HEK293 (cell line): ENCODE data around the gene PRSS50.

Experiments used
- CTCF ChIA-PET: fragments of 350-600 bp; formaldehyde crosslinking; extraction: SDS; loops from one replicate; lab custom pipeline; 2021; ENCODE audit warnings: antibody characterized with exemption; lab: Yijun Ruan, JAX
- POLR2A ChIA-PET: fragments of 300-600 bp; formaldehyde crosslinking; extraction: SDS; loops from one replicate; lab custom pipeline; 2020; ENCODE audit warnings: antibody characterized with exemption, inconsistent platforms; lab: Yijun Ruan, JAX
- H3K27ac ChIP-seq: fragments of 200-500 bp; sonication (Bioruptor generic); 2 replicates; pipeline ENCODE4 v1.5.1; 2014; ENCODE audit warnings: low read depth, low read length, control low read depth, inconsistent platforms; ENCODE audit errors: extremely low read depth
- H3K36me3 ChIP-seq, 2 experiments: fragments of 200-500 bp in 1 of 2; sonication (Bioruptor generic) in 1 of 2; 1 replicate in 1 of 2; 2 replicates in 1 of 2; pipeline ENCODE4 v1.5.1; 2014 to 2017; ENCODE audit warnings: inconsistent platforms in 2 of 2, low read length in 2 of 2; ENCODE audit not compliant: control insufficient read depth in 2 of 2, insufficient read depth in 1 of 2
- H3K4me1 ChIP-seq: fragments of 200-500 bp; sonication (Bioruptor generic); 2 replicates; pipeline ENCODE4 v1.5.1; 2014; ENCODE audit warnings: mild to moderate bottlenecking, low read length, inconsistent platforms; ENCODE audit not compliant: control insufficient read depth, insufficient read depth
- H3K4me3 ChIP-seq: 2 replicates; pipeline ENCODE4 v1.5.1; 2011; ENCODE audit warnings: low read depth, mild to moderate bottlenecking, control low read depth, low read length, moderate library complexity
- H3K9me3 ChIP-seq: fragments of 200-500 bp; sonication (Bioruptor generic); 2 replicates; pipeline ENCODE4 v1.5.1; 2014; ENCODE audit warnings: low read depth, low read length, inconsistent platforms; ENCODE audit not compliant: control insufficient read depth, insufficient read depth
- KLF1 ChIP-seq: fragments of 450-650 bp; formaldehyde crosslinking; IDR thresholded peaks from 2 replicates; pipeline ENCODE4 v1.5.1; 2016; ENCODE audit warnings: missing biosample characterization, missing genetic modification characterization
- MZF1 ChIP-seq: fragments of 450-650 bp; formaldehyde crosslinking; IDR thresholded peaks from 2 replicates; pipeline ENCODE4 v1.5.1; 2017; ENCODE audit warnings: missing biosample characterization, missing genetic modification characterization, borderline replicate concordance
- PRDM6 ChIP-seq: fragments of 450-650 bp; formaldehyde crosslinking; IDR thresholded peaks from 2 replicates; pipeline ENCODE4 v1.5.1; 2017; ENCODE audit warnings: missing biosample characterization, missing genetic modification characterization
- REPIN1 ChIP-seq: fragments of 450-650 bp; formaldehyde crosslinking; IDR thresholded peaks from 2 replicates; pipeline ENCODE4 v1.5.1; 2017; ENCODE audit warnings: missing biosample characterization, missing genetic modification characterization, low read depth
- ZBTB26 ChIP-seq: fragments of 450-650 bp; formaldehyde crosslinking; optimal IDR thresholded peaks from 2 replicates; pipeline ENCODE3; 2016; ENCODE audit warnings: missing biosample characterization, mild to moderate bottlenecking, missing genetic modification characterization
- ZBTB49 ChIP-seq: fragments of 450-650 bp; formaldehyde crosslinking; IDR thresholded peaks from 2 replicates; pipeline ENCODE4 v1.5.1; 2016; ENCODE audit warnings: missing biosample characterization, missing genetic modification characterization, low read depth
- ZFP3 ChIP-seq: fragments of 450-650 bp; formaldehyde crosslinking; IDR thresholded peaks from 2 replicates; pipeline ENCODE4 v1.5.1; 2016; ENCODE audit warnings: low read depth, missing biosample characterization, missing genetic modification characterization
- ZNF174 ChIP-seq: fragments of 450-650 bp; formaldehyde crosslinking; IDR thresholded peaks from 2 replicates; pipeline ENCODE4 v1.5.0; 2017; ENCODE audit warnings: missing biosample characterization, mild to moderate bottlenecking, missing genetic modification characterization
- ZNF350 ChIP-seq: fragments of 450-650 bp; formaldehyde crosslinking; IDR thresholded peaks from 2 replicates; pipeline ENCODE4 v1.5.0; 2017; ENCODE audit warnings: missing biosample characterization, mild to moderate bottlenecking, missing genetic modification characterization
- ZNF366 ChIP-seq: fragments of 450-650 bp; formaldehyde crosslinking; conservative IDR thresholded peaks from 2 replicates; pipeline ENCODE4 v1.5.1; 2016; ENCODE audit warnings: missing biosample characterization, missing genetic modification characterization
- ZNF621 ChIP-seq: fragments of 450-650 bp; formaldehyde crosslinking; IDR thresholded peaks from 2 replicates; pipeline ENCODE4 v1.5.1; 2017; ENCODE audit warnings: missing biosample characterization, missing genetic modification characterization
- ZNF776 ChIP-seq: fragments of 450-650 bp; formaldehyde crosslinking; IDR thresholded peaks from 2 replicates; pipeline ENCODE4 v1.5.0; 2017; ENCODE audit warnings: missing biosample characterization, missing genetic modification characterization, borderline replicate concordance
- TF ChIP-seq, protein P1 (sequence below): fragments of 450-650 bp; formaldehyde crosslinking; conservative IDR thresholded peaks from 2 replicates; pipeline ENCODE4 v1.5.1; 2016; ENCODE audit warnings: low read depth, missing biosample characterization, missing genetic modification characterization

PRSS50 gene

DNA sequence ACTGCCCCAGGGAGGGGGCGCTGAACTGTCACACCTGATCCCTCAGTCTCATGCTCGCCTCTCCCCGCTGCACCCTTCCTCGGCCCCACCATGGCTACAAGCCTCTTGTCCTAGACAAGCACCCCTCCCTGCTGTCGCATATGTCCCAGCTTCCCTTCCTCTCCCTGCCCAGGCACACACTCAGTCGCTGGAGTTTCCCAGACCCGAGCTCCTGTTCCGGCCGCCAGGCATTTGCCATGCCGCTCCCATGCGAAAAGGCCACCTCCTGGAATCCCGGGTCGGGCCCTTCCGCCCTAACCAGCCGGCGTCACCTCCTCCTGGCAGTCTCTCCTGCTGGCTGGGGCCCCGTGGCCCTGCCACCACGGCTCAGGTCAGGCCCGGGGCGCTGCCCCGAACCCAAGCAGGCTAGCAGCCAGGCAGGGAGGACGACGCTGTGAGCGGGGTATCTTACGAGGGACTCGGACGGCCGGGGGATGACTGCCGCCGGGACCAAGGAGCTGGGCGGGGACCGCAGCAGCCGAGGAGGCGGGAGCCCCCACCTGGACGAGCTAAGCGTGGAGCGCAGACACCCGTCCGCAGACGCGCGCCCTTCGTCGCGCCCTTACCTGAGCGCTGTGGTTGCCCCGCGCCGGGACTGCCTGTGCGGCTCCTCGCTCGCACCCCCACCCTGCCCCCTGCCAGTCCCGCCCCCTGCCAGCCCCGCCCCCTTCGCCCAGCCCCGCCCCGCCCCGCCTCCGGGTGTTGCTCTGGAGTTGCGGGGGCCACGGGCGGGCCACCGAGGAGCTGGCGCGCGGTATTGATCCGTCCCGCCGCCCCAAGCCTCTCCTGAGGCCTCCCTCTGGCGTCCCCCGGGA lies 24.4 kb downstream of the PRSS50 start, which contains the start of gene ALS2CL (continued):
- no peak for TF ChIP-seq ZBTB49
- peak; percentile 59 for TF ChIP-seq ZBTB26
- no peak for TF ChIP-seq PRDM6
- TF ChIP-seq ZNF350 (tag by site-specific recombination) = no peak
- TF ChIP-seq, protein P1, sequence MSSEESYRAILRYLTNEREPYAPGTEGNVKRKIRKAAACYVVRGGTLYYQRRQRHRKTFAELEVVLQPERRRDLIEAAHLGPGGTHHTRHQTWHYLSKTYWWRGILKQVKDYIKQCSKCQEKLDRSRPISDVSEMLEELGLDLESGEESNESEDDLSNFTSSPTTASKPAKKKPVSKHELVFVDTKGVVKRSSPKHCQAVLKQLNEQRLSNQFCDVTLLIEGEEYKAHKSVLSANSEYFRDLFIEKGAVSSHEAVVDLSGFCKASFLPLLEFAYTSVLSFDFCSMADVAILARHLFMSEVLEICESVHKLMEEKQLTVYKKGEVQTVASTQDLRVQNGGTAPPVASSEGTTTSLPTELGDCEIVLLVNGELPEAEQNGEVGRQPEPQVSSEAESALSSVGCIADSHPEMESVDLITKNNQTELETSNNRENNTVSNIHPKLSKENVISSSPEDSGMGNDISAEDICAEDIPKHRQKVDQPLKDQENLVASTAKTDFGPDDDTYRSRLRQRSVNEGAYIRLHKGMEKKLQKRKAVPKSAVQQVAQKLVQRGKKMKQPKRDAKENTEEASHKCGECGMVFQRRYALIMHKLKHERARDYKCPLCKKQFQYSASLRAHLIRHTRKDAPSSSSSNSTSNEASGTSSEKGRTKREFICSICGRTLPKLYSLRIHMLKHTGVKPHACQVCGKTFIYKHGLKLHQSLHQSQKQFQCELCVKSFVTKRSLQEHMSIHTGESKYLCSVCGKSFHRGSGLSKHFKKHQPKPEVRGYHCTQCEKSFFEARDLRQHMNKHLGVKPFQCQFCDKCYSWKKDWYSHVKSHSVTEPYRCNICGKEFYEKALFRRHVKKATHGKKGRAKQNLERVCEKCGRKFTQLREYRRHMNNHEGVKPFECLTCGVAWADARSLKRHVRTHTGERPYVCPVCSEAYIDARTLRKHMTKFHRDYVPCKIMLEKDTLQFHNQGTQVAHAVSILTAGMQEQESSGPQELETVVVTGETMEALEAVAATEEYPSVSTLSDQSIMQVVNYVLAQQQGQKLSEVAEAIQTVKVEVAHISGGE (tag by site-specific recombination) = no peak
- TF ChIP-seq, all 188 proteins: peak for 17

DNA sequence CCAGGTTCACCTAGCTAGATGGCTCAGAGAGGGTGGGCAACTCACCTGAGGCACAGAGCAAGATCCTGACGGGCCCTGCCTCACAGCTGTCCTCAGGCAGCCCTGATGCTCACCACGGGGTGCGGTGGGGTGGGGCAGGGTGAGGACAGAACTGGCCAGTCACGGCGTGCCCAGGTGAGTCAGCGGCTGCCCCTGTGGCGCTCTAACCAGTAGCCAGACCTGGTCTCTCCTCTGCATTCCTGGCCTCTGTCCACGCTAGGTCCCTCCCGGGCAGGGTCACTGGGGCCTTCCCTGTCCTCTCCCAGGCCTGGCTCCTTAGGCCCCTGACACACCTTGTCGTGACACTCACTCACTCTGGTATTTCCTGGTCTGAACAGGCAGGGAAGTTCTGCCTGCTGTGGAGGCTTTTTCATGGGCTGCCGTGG lies 25.1 kb downstream of the PRSS50 start:
- H3K27ac ChIP-seq = no peak overlapping the region
- H3K4me3 ChIP-seq = no peak overlapping the region
- H3K9me3 ChIP-seq = no peaks in the 10 kb centered on the region
- TF ChIP-seq ZNF621 (tag by site-specific recombination) (no peak), ZFP3 (tag by site-specific recombination) (no peak), ZNF776 (tag by site-specific recombination) (no peak), ZNF366 (tag by site-specific recombination) (no peak), ZNF174 (tag by site-specific recombination) (no peak), KLF1 (tag by site-specific recombination) (peak; percentile 79), REPIN1 (tag by site-specific recombination) (no peak), ZBTB49 (no peak), MZF1 (no peak)
- TF ChIP-seq, all 188 proteins: peak for 1
- no peaks in the 10 kb centered on the region for H3K36me3 ChIP-seq
- CTCF ChIA-PET = interaction anchor here (0.6 to 1.3 kb wide), 6 partner anchors 10 to 720 kb away, joined by 3 to 7 read pairs (median 3); no protein-coding TSS in a partner anchor
- POLR2A ChIA-PET = interaction anchor here (0.6 to 1.5 kb wide), 2 partner anchors 99 to 204 kb away, joined by 3 to 5 read pairs; no protein-coding TSS in a partner anchor
- no peaks in the 10 kb centered on the region for H3K4me1 ChIP-seq
